Subcutaneous adipose tissue (tissue), 4 donors: ENCODE measurements around the gene ABCA7. TPM values are rescaled to one million over a fixed set of nuclear protein-coding genes. Genes with fewer than 3 reads are reported as not detected.

Experiments
- total RNA-seq, 4 donors: library from RNA; depleted of rRNA; stranded (reverse); fragments of >200 nt; gene quantifications; one replicate each; pipeline ENCODE4 v1.1.0, GENCODE V29; 2016
- TF ChIP-seq, protein P1 (sequence below): fragments of 450-650 bp; IDR thresholded peaks from one replicate; pipeline ENCODE4 v1.5.1; 2016; ENCODE audit warnings: low read depth, mild to moderate bottlenecking, control low read depth, antibody characterized with exemption, moderate library complexity

The ABCA7 gene, protein sequence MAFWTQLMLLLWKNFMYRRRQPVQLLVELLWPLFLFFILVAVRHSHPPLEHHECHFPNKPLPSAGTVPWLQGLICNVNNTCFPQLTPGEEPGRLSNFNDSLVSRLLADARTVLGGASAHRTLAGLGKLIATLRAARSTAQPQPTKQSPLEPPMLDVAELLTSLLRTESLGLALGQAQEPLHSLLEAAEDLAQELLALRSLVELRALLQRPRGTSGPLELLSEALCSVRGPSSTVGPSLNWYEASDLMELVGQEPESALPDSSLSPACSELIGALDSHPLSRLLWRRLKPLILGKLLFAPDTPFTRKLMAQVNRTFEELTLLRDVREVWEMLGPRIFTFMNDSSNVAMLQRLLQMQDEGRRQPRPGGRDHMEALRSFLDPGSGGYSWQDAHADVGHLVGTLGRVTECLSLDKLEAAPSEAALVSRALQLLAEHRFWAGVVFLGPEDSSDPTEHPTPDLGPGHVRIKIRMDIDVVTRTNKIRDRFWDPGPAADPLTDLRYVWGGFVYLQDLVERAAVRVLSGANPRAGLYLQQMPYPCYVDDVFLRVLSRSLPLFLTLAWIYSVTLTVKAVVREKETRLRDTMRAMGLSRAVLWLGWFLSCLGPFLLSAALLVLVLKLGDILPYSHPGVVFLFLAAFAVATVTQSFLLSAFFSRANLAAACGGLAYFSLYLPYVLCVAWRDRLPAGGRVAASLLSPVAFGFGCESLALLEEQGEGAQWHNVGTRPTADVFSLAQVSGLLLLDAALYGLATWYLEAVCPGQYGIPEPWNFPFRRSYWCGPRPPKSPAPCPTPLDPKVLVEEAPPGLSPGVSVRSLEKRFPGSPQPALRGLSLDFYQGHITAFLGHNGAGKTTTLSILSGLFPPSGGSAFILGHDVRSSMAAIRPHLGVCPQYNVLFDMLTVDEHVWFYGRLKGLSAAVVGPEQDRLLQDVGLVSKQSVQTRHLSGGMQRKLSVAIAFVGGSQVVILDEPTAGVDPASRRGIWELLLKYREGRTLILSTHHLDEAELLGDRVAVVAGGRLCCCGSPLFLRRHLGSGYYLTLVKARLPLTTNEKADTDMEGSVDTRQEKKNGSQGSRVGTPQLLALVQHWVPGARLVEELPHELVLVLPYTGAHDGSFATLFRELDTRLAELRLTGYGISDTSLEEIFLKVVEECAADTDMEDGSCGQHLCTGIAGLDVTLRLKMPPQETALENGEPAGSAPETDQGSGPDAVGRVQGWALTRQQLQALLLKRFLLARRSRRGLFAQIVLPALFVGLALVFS (N-terminal part only)
- total RNA-seq, result 10 to 100 TPM in 3 of 4 donors, 1 to 10 TPM in 1; 3.4 to 35.2 (median 12.2) TPM

DNA sequence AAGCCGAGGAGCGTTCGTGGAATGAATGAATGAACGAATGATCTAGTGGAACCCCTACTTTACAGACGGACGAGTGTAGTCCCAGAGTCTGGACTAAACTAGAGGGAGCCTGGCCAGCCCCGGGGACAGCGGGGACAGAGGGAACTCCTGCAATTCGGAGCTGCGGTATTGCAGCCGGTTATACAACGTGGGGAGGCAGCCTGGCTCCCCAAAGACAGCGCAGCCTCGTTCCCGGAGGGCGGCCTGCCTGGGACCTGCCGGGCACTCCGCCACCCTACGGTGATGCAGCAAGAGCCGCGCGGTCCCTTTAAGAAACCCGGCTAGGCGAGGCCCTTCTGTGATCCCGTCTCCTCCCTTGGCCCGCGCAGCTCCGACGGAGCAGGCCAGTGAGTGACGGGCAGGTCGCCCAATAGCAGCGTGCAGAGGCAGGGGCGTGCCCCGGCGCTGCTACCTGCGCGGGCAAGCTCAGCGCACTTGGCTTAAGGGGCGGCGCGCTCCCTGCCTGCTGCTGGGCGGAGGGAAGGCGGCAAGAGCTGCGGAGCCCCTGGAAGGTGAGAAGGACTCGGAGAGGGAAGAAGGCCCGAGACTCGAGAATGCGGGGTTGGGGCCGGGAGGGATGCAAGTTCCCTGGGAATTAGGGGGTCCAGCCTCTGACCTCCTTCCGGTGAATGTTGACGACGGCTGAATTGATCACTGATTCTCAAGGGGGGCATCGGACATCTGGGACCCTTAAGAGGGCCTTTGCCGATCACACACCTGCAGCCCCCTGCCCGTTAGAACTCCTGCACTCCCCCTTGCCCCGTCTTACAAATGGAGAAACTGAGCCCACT lies at the start of gene ABCA7:
Gene ABCA7, plus strand, starts transcription at position 462 of the 830 bp plus-strand sequence. CDS start 1,255 bp downstream, outside the sequence.
- TF ChIP-seq, protein P1, sequence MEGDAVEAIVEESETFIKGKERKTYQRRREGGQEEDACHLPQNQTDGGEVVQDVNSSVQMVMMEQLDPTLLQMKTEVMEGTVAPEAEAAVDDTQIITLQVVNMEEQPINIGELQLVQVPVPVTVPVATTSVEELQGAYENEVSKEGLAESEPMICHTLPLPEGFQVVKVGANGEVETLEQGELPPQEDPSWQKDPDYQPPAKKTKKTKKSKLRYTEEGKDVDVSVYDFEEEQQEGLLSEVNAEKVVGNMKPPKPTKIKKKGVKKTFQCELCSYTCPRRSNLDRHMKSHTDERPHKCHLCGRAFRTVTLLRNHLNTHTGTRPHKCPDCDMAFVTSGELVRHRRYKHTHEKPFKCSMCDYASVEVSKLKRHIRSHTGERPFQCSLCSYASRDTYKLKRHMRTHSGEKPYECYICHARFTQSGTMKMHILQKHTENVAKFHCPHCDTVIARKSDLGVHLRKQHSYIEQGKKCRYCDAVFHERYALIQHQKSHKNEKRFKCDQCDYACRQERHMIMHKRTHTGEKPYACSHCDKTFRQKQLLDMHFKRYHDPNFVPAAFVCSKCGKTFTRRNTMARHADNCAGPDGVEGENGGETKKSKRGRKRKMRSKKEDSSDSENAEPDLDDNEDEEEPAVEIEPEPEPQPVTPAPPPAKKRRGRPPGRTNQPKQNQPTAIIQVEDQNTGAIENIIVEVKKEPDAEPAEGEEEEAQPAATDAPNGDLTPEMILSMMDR, result no peak

DNA sequence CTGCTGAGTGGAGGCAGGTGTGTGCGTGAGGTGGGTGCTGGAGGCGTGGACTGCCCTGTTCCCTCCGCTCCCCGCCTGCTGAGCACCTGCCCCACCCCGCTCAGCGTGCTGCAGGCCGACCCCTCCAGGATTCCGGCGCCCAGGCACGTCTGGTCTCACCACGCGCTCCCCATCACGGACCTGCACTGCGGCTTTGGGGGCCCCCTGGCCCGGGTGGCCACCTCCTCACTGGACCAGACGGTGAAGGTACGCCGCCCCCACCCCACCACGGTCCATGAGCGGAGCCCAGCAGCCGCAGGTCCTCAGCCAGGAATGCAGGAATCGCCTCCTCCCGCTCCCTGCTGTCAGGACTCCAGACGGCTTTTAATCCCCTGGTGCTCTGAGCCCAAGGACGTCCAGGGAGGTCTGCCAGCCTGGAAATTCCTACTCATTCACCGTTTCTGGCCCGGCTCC lies 49.8 kb upstream of the ABCA7 start:
- TF ChIP-seq, protein P1, result no peak

DNA sequence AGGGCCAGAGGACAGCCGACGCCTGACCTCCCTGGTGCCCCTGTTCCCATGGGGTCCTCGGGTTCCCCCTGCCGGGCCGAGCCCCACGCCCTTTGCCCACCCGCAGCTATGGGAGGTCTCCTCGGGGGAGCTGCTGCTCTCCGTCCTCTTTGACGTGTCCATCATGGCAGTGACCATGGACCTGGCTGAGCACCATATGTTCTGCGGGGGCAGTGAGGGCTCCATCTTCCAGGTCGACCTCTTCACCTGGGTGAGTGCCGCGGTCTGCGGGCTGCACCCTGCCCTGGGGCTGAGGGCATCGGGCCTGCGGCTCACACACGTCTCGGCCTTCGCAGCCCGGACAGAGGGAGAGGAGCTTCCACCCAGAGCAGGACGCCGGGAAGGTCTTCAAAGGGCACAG lies 49.2 kb upstream of the ABCA7 start:
- TF ChIP-seq, protein P1, result no peak

DNA sequence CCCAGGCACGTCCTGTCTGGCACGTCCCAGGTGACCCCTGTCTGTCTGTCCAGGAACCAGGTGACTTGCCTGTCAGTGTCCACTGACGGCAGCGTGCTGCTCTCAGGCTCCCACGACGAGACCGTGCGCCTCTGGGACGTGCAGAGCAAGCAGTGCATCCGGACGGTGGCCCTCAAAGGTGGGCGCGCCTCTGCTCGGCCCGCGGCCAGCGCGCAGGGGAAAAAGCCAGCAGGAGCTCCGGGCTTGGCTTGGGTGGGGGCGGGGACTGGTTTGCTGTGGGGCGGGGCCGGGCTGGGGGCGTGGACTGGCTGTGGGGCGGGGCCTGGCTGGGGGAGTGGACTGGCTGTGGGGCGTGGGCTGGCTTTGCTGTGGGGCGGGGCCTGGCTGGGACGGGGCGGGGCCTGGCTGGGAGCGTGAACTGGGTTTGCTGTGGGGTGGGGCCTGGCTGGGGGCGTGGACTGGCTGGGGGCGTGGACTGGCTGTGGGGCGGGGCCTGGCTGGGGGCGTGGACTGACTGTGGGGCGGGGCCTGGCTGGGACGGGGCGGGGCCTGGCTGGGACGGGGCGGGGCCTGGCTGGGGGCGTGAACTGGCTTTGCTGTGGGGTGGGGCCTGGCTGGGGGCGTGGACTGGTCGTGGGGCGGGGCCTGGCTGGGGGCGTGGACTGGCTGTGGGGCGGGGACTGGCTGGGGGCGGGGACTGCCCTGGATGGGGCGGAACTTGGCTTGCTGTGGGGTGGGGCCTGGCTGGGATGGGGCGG lies 48.6 kb upstream of the ABCA7 start:
- TF ChIP-seq, protein P1, result no peak

DNA sequence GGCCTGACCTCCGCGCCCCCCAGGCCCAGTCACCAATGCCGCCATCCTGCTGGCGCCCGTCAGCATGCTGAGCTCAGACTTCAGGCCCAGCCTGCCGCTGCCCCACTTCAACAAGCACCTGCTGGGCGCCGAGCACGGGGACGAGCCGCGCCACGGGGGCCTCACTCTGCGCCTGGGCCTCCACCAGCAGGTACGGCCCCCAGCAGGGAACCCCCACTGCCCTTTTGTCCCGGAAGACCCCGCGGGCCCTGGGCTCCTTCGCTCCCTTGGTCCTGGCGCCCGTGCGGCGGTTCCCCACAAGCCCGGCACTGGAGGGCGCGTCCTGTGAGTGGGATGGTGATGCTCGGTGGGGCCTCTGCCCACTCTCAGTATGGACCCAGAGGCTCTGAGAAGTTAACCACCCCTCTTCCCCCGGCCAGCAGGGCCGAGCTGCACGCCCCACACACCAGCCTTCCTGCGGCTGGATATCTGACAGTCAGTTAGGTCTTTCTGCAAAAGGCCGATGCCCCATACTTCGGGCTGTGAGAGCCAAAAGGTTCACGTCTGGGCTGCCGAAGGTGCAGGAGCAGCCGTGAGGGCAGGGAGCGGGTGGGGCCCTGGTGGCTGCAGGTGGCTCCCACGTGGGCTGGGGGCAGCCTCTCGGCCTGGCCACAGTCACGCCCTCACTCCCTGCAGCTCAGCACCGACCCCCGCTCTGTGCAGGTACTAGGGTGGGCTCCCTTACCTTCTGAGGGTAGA lies 47.8 kb upstream of the ABCA7 start:
- TF ChIP-seq, protein P1, result no peak
